Duodenal mucosa (tissue), 2 donors: ENCODE results near the gene LIN28B.
"Not testable (repeated sequence)": the region's sequence is repeated elsewhere in the genome, so short reads cannot be mapped to it uniquely, and the experiment has no call there.

Source experiments
- H3K27ac ChIP-seq: one replicate; pipeline ENCODE4 v1.7.0; 2013; ENCODE audit warnings: low read depth, low read length
- H3K27me3 ChIP-seq, 2 donors: one replicate each; pipeline ENCODE4 v1.7.0; 2013; ENCODE audit warnings: low read length in 2 of 2, control low read depth in 1 of 2; ENCODE audit not compliant: insufficient read depth in 2 of 2, control insufficient read depth in 1 of 2
- H3K36me3 ChIP-seq, 2 donors: one replicate each; pipeline ENCODE4 v1.7.0; 2013; ENCODE audit warnings: low read length in 2 of 2, control low read depth in 1 of 2; ENCODE audit not compliant: insufficient read depth in 2 of 2, control insufficient read depth in 1 of 2
- H3K4me1 ChIP-seq, 2 donors: one replicate each; pipeline ENCODE4 v1.7.0; 2013; ENCODE audit warnings: low read length in 2 of 2, control low read depth in 1 of 2; ENCODE audit not compliant: insufficient read depth in 2 of 2, control insufficient read depth in 1 of 2
- H3K4me3 ChIP-seq, 2 donors: one replicate each; pipeline ENCODE4 v1.7.0; 2013; ENCODE audit warnings: low read length in 2 of 2, low read depth in 1 of 2
- H3K9ac ChIP-seq, 2 donors: one replicate each; pipeline ENCODE4 v1.7.0; 2013; ENCODE audit warnings: low read length in 2 of 2, low read depth in 1 of 2
- H3K9me3 ChIP-seq, 2 donors: one replicate each; pipeline ENCODE4 v1.7.0; 2013; ENCODE audit warnings: low read length in 2 of 2, control low read depth in 1 of 2; ENCODE audit not compliant: control insufficient read depth in 1 of 2

Gene LIN28B

DNA sequence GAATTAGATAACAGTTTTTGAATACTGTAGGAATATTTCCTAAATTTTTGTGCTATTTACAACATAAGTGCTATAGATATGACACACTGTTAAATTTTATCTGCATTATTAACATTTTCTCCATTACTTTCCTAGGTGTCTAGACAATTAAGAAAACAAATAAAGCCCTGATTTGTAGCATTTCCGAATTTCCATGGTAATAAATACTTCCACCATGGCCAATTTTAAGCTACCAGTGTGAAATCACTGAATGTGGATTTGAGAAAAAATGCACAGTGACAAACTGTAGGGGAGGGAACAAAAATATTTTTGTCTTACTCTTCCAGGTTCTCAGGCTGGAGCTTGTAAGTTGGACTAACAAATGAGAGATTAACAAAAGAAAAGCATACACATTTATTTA, 27.9 kb downstream of the LIN28B start:
- H3K36me3 ChIP-seq: no peaks in the 10 kb centered on the region

DNA sequence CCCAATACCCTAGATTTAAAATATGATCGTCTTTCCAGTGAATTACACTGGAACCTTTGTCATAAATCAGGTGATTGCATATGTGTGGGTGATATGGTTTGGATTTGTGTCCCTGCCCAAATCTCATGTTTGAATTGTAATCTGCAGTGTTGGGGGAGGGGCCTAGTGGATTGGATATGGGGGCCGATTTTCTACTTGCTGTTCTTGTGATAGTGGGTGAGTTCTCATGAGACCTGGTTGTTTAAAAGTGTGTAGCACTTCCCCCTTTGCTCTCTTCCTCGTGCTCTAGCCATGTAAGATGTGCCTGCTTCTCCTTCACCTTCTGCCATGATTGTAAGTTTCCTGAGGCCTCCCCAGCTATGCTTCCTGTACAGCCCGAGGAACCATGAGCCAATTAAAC, 29.0 kb downstream of the LIN28B start:
- not testable (repeated sequence) for H3K9ac ChIP-seq, H3K36me3 ChIP-seq, H3K9me3 ChIP-seq, H3K27ac ChIP-seq, H3K4me3 ChIP-seq, H3K4me1 ChIP-seq, H3K27me3 ChIP-seq

More for the DNA sequence above, 27.9 kb downstream of the LIN28B start:
- H3K9ac ChIP-seq: no peak overlapping the region
- H3K27me3 ChIP-seq: no peaks in the 10 kb centered on the region
- no peak overlapping the region for H3K27ac ChIP-seq
- no peak overlapping the region for H3K4me3 ChIP-seq
- H3K9me3 ChIP-seq: no peaks in the 10 kb centered on the region
- no peaks in the 10 kb centered on the region for H3K4me1 ChIP-seq

DNA sequence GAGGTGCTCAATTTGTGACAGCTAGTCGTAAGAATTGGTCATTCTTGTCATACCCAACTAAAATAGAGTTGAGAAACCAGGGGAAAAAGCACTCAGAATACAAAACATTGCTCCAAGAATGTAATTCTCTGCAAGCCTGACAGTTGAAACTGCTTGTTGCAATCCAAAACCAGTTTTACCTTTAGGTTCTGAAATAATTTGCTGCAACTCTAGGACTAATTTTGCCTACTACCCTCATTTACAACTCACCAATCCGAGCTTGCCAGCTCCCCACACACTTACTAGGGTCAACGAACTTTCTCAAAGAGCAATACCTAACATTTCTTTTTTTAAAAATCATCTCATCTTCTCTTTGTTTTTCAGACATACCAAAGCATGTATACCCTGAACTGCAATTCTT, 29.7 kb downstream of the LIN28B start:
- H3K4me1 ChIP-seq: no peaks in the 10 kb centered on the region
- no peaks in the 10 kb centered on the region for H3K27me3 ChIP-seq
- H3K36me3 ChIP-seq: no peaks in the 10 kb centered on the region
- H3K9me3 ChIP-seq: no peaks in the 10 kb centered on the region
- H3K9ac ChIP-seq: no peak overlapping the region
- no peak overlapping the region for H3K27ac ChIP-seq
- no peak overlapping the region for H3K4me3 ChIP-seq

DNA sequence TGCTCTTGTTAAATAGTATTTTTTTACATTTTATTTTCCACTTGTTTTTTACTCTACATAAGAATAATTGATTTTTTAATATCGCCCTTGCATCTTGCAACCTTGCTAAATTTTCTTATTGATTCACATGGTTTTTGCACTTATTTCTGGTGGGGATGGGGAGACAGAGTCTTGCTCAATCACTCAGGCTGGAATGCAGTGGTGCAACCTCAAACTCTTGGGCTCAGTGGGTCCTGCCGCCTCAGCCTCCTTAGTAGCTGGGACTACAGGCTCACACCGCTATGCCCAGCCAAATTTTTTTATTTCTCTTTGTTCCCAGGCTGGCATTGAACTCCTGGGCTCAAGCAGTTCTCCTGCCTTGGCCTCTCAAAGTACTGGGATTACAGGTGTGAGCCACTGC, 30.3 kb downstream of the LIN28B start:
- Histone ChIP-seq H3K27me3 (no peaks in the 10 kb centered on the region), H3K4me1 (no peaks in the 10 kb centered on the region), H3K4me3 (no peak overlapping the region), H3K9me3 (no peaks in the 10 kb centered on the region), H3K27ac (no peak overlapping the region), H3K36me3 (no peaks in the 10 kb centered on the region), H3K9ac (no peak overlapping the region)

DNA sequence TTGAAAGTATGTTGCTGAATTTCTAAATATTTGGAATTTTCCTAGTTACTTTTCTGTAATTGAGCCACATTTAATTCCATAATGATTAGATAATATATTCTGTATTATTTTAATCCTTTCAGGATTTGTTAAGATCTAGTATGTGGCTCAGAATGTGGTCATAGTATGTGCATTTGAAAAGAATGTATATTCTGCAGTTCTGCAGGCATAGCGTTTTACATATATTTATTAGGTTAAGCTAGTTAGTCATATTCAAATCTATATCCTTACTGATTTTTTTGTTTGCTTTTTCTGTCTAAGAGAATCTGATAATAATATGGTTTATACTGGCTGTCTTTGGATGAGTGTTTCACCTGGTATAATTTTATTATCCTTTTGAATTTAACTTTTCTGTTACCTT, 33.2 kb downstream of the LIN28B start:
- H3K27me3 ChIP-seq: no peaks in the 10 kb centered on the region
- no peak overlapping the region for H3K9ac ChIP-seq
- no peak overlapping the region for H3K4me3 ChIP-seq
- H3K36me3 ChIP-seq: no peaks in the 10 kb centered on the region
- H3K27ac ChIP-seq: no peak overlapping the region
- H3K4me1 ChIP-seq: no peaks in the 10 kb centered on the region
- H3K9me3 ChIP-seq: no peaks in the 10 kb centered on the region

DNA sequence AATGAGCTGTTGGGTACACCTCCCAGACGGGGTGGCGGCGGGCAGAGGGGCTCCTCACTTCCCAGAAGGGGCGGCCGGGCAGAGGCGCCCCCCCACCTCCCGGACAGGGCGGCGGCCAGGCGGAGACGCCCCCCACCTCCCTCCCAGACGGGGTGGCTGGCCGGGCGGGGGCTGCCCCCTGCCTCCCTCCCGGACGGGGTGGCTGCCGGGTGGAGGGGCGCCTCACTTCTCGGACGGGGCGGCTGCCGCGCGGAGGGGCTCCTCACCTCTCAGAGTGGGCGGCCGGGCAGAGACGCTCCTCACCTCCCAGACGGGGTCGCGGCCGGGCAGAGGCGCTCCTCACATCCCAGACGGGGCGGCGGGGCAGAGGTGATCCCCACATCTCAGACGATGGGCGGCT, 34.2 kb downstream of the LIN28B start:
- not testable (repeated sequence) for H3K27me3 ChIP-seq, H3K27ac ChIP-seq, H3K36me3 ChIP-seq, H3K9ac ChIP-seq, H3K4me1 ChIP-seq, H3K9me3 ChIP-seq, H3K4me3 ChIP-seq

DNA sequence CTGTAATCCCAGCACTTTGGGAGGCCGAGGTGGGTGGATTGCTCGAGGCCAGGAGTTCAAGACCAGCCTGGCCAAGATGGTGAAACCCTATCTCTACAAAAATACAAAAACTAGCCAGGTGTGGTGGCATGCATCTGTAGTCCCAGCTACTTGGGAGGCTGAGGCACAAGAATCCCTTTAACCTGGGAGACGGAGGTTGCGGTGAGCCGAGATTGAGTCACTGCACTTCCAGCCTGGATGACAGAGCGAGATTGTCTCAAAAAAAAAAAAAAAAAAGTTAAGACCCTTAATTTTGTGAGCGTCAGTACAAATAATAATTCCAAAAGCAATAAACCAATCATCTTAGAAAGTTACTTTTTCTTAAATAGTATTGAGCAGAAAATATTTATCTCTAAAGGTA, 36.7 kb downstream of the LIN28B start:
- H3K27ac ChIP-seq, H3K36me3 ChIP-seq, H3K9ac ChIP-seq, H3K27me3 ChIP-seq, H3K9me3 ChIP-seq, H3K4me3 ChIP-seq, H3K4me1 ChIP-seq: not testable (repeated sequence)

DNA sequence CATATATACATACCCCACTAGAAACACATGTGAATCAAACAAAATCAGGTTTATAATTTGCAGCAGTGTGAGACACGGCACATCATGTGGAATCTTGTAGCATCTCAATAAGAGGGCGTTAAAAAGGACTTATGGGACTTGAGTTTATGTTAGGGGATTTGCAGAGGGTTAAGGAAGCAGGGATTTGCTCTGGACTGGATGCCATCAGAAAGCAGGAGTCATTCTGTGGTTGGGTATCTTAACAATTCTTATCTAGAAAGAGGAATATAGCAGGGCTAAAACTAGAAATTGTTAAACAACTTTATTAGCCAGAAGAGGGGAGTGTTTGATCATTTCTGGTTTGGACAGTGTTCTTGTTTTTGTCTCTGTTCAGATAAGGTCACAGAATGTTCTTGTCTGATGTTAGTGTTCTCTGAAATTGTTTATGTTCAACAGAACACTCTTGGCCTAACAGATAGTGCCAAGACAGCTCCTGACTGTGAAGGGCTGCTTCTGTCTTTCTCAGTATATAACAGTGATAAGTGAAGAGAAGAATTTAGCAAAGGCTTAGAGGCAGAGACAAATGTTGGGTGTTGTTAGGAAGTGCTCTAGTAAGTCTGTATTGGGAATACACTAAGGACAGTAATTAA, 39.2 kb downstream of the LIN28B start:
- no peak overlapping the region for H3K9ac ChIP-seq
- no peaks in the 10 kb centered on the region for H3K9me3 ChIP-seq
- H3K27me3 ChIP-seq: no peaks in the 10 kb centered on the region
- no peak overlapping the region for H3K27ac ChIP-seq
- no peaks in the 10 kb centered on the region for H3K36me3 ChIP-seq
- no peaks in the 10 kb centered on the region for H3K4me1 ChIP-seq
- H3K4me3 ChIP-seq: no peak overlapping the region

DNA sequence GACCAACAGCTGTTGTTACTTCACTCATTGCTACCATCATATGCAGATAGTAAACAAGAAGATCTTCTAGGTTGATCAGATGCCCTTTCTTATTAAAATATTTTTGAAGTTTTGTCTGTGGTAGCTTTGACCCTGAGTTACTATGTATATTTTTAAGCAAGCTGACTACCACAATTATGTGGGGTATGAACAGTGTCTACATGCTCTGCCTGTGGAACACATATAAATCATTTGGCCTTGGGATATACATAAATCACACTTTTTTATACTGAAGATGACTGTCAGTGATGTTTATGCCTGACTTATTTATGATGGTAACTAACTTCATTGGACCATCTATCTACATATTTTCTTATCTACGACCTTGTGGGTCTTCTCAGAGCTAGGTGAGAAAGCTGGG, 44.2 kb downstream of the LIN28B start:
- Histone ChIP-seq H3K4me1 (no peaks in the 10 kb centered on the region), H3K9me3 (no peaks in the 10 kb centered on the region), H3K9ac (no peak overlapping the region), H3K36me3 (no peaks in the 10 kb centered on the region), H3K27me3 (no peaks in the 10 kb centered on the region), H3K4me3 (no peak overlapping the region), H3K27ac (no peak overlapping the region)

DNA sequence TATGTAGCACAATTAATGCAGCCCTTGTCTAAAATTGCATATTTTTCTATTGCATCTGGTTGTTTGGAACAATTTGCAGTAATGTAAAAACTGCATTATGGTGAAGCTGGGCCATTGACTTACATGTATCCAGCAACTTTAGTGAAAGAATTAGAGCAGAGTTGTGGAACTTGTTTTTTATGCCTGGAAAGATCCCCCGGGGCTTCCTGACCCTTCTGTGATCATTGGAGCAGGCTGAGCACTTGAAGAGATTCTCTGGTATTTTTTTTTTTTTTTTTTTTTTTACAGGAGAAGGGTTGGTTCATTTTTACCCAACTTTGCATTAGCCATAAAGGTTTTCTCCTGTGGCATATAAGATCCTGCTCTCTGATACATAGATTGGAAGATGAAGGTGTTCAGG, 45.0 kb downstream of the LIN28B start:
- H3K36me3 ChIP-seq: no peaks in the 10 kb centered on the region
- H3K9me3 ChIP-seq: no peaks in the 10 kb centered on the region
- H3K4me3 ChIP-seq: no peak overlapping the region
- no peaks in the 10 kb centered on the region for H3K27me3 ChIP-seq
- H3K9ac ChIP-seq: no peak overlapping the region
- no peaks in the 10 kb centered on the region for H3K4me1 ChIP-seq
- no peak overlapping the region for H3K27ac ChIP-seq

DNA sequence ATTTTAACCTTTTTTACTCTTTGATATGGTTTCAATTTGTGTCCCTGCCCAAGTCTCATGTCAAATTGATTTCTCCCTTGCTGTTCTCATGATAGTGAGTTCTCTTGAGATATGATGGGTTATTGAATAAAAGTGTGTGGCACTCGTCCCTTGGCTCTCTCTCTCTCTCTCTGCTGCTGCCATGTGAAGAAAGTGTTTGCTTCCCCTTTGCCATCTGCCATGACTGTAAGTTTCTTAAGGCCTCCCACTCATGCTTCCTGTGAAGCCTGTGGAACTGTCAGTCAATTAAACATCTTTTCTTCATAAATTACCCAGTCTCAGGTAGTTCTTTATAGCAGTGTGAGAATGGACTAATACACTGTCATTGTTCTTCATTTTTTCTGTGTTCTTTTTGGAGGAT, 48.5 kb downstream of the LIN28B start:
- Histone ChIP-seq H3K4me3 (no peak overlapping the region), H3K9me3 (no peaks in the 10 kb centered on the region), H3K27me3 (no peaks in the 10 kb centered on the region), H3K9ac (no peak overlapping the region), H3K36me3 (no peaks in the 10 kb centered on the region), H3K27ac (no peak overlapping the region), H3K4me1 (no peaks in the 10 kb centered on the region)
